ENCODE measurements around the gene DNM3.

The DNM3 gene

DNA sequence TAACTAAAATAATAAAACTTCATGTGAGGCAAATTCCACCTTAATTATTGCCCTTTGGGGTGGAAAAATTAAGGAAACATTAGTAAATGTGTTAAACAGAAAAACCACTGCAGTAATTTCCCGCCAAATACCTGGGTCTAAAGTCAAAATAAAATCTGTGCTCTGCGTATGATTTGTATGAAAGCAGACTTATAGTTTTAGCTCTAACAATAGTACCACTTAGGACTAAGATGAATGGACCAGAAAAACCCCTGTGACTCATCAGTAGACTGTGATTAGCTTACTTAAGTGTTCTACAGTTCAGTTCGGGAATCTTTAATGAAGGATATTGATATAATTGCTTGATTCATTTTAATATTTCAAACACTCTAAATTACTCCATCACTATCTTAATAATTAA lies 555.9 kb downstream of the DNM3 start:
- DNase-seq (ENCODE audit: low read depth), result no peak

DNA sequence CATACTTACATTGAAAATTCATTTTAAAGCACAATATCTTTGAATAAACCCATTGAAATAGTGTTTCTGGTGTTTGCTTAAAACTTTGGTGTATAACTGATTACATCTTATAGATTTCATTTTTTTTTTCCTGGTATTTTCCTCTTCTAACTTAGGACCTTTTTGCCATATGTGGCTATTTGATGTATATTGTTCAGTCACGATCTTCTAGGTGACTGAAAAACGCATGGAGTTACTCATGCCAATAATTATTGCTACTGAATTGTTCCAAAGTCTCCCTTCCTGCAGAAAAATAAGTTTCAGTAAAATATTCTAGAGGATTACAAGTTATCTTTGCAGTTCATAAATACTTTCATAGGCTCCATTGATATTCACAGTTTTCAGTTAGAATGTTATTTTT lies 556.3 kb downstream of the DNM3 start:
- DNase-seq (ENCODE audit: low read depth), result no peak

DNA sequence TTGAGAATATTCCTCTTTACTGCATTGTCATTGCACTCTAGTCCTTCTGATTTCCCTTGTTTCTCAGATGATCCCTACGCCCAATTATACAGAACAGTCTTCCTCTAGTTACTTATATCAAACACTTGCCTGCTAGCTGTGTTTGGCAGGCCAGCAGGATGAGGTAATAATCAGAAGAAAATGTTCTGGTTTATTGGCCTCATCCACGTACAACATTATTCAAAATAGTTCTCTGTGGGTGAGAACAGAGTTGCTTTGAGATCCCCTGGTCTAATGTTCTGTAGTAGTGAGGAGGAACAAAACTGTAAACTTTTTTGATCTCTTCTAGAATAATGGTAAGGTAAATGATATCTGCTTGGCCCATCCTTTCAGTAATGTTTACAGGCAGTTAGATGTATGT lies 556.9 kb downstream of the DNM3 start:
- DNase-seq (ENCODE audit: low read depth), result no peak

DNA sequence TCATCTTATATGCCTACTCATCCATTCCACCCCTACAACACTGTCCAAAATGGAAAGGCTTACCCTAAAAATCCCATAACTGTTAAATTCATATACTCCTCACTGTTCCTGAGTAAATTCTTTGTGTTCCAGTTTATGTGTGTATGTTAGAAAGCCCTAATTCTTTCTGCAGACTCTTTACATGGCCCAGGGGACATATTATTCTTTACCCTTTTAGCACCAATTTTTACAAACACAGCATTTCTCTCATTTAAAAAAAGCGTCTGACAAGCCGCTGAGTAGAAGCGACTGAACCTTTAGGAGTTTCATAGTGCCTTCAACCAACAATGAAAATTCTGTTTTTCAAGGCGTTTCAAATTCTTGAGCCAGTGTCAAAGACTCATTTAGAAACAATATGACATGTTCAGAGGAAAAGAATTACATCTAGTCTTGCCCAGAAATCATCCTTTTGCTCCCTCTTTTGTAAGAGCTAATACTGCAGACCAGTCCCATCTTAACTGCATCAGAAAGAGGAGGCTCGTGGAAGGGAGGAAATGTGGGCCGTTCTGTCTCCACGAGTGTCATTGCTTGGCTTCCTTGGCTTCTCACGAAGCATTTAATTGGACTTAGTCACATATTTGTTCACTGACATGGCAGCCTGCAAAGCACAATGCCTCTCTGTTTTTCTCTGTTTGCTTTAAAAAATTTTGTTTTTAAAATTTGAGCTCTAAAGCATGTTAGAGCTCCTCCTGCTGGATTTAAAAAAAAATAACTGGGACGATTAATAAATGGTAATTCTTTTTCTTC lies 557.9 kb downstream of the DNM3 start:
- no peak for DNase-seq (ENCODE audit: low read depth)

DNA sequence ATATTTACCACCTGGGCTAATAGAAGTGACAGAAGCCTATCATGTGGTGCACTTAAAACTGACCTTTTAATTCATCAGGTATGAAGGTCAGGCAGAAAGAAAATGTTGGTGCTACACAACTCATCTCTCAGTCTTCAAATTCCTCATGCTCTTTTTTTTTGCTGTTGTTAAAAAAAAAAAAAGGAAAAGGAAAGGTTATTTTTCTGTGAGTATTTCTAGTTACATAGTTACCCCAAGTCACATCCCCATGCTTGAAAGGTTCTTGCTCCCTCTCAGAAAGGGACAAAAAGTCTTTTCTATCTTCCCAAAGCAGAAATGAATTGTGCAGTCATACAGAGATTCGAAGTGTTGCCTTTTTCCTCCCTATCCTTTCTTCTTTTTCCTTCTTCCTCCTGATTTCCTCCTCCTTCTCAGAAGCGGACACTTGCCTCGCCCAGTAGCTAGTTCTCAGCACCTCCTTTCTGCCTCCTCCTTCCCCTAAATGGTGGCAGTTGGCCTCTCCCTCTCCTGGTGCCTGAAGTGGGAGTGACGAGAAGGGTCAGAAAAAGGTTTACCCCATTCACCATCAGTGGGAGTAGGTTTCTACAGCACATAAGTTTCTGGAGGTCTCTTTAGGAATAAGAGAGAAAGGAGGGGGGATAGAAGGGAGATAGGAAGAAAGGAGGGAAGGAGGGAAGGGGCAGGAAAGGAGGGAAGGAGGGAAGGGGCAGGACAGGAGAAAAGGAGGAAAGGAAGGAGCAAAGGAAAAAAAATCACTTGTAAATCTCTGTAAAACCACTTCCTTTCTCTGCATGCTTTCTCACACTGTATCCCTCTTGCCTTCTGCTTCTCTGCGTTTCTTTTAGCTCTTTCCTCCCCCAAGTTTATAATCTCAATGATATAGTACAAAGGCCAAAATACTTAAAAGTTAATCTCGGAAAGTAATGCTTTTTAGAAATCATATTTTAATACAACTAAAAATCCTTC lies 558.7 kb downstream of the DNM3 start:
- DNase-seq (ENCODE audit: low read depth), result no peak

DNA sequence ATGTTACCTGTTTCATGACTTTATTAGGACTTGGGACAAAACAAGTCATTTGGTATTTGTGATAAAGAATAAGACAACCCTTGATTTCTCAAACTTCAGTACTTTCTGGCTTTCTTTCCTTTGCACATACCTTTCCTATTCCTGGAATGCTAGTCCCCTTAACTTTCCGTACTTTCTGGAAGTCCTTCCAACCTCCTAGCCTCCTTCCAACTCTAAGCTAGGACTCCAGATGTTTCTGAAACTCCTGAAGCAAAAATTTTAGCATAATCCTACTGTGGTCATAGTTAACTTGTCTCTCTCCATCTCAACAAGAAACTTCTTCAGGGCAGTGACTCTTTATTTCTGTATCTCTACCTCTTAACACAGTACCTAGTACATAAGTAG lies 559.4 kb downstream of the DNM3 start:
- DNase-seq (ENCODE audit: low read depth), result no peak

DNA sequence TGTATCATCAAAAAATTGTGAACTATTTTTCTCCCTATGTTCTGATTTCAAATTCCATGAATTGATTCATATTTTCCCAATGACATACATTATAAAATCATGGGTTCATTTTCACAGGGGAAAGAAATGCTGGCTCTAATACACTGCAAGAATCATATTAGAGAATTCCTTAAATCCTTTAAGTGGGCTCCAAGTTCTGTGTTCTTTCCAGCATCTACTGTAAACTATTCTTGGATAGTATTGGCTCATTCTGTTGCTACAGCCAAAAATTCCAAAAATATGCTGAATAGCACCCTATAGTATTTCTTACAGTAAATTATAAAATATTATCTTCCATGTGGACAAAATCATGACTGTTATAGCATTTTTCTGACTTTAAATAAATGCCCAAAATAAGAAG lies 560.2 kb downstream of the DNM3 start:
- no peak for DNase-seq (ENCODE audit: low read depth)

DNA sequence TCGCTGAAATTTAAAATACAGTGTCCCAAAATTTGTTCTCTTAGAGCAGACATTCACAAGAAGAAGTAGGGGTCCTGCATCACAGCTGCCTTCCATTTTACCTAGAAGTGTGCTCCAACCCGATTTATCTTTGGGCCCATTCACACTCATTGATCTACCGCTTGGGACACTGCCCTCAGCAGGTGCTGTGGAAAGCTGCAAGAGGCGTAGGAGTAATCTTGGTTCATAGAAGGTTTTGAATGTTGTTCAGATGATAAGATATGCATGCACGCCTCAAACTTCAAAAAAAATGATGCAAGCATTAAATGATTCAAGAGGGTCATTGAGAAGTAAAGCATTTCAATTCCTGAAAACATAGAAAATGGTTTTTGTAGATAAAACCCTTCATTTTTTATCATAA lies 560.6 kb downstream of the DNM3 start:
- DNase-seq (ENCODE audit: low read depth), result no peak

DNA sequence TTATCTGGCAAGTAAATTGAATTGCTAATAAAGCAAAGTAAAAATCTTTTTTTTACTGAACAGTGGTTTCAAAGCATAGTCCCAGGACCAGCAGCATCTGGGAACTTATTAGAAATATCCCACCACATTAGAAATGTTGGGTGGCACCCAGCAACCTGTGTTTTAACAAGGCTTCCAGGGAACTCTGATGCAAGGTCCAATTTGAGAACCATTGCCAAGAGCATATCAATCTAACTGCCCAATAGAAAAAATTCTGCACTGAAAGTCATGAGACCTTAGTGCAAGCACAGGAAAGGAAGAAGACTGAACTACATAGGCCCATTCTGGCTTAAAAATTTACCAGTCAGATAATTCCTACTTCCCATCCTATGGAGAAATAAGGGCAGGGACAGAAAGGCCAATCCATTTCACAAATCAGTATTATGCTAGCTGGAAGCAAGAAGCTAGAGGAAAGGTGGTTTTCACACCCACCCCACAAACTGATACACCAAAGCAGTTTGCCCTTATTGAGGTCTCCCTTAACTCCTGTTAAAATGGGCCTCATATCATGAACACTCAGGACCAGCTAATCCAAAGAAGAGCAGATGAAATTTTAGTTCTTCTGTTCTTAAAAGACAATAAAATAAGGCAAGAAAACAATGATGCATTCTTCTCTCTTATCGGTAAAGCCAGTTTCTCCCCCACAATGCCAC lies 561.7 kb downstream of the DNM3 start:
- DNase-seq (ENCODE audit: low read depth), result no peak

DNA sequence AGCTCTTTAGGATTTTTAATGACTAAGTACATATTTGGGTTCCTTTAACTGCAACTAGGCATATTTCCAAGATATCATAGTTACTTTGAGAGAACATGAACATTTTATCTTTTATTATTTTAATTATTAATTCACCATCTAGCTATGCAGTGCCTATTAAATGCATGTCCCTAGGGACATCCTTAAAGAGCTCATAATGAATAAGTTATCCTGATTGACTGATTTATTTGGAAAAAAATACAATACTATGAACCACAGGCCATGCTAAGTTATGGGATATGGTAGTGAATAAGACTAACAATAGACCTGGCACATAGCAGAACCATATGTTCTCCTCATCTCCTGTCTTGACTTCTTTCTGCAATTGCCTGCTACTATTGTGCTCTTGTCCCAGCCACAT lies 562.8 kb downstream of the DNM3 start:
- no peak for DNase-seq (ENCODE audit: low read depth)

DNA sequence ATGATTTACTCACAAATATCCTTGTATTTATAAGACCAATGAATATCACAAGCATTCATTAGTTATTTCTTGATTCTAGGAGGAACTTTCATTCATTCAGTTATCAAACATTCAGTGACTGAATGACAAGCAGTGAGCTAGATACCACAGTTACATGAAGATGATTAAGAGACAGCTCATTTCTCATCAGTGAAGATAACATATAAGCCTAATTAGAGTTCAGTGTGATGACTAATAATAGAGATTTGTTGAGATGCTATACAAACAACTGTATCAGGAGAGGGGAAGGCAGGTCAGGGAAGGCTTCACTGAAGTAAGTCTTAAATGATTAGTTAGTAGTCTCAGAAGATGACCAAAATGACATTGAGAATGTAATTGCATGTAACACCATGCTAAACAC lies 564.6 kb downstream of the DNM3 start:
- no peak for DNase-seq (ENCODE audit: low read depth)

DNA sequence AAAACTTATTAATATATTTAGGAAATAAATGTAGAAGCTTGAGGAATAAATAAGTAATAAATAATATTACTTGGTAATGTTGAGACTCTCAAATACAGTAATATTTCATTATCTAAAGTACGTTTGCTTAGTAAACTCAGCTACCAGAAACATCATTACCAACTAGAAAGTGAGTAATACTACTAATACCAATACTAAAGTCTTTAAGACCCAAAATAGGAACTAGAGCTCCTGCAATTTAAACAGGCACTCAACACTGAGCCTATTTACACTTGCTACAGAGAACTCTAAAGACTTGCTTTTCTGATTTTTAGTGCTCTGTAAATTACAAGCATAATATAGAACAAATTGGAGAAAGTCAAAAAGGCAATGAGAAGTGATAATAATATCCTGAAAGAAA lies 565.7 kb downstream of the DNM3 start:
- DNase-seq (ENCODE audit: low read depth), result no peak

DNA sequence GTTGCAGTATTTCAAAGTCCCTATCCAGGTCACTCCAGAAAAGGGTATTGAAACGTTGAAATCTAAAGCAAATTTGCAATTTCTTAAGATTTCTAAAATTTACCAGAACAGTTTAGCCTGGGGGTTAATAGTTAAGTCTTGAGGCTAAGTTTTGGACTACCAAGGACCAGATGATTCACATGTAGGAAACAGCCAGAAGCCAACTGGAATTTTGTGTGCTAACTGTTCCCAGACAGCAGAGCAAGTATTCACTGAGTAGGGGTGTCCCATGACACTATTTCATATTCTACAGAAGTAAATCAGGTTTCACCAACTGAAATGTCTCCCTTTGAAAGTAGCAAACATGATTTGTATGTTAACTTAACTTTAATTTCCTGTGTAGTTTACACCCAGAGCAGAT lies 567.7 kb downstream of the DNM3 start:
- no peak for DNase-seq (ENCODE audit: low read depth)

DNA sequence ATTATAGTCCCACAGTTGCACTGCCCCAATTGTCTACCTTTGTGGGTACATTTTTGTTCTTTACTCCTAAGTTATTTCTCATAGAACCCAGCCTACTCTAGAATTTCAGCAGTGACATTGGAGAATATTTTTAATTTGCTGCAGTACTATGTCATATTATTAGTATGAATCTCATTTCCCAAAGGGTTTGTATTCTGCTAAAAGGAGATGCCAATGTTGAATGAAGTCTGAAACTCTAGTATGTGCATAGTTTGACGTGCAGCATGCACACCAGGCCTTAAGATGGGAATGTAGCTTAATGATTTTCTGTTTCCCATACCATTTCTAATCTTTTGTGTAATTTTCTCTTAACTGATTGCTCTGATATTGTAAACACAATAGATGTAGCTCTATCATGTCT lies 568.7 kb downstream of the DNM3 start:
- no peak for DNase-seq (ENCODE audit: low read depth)

DNA sequence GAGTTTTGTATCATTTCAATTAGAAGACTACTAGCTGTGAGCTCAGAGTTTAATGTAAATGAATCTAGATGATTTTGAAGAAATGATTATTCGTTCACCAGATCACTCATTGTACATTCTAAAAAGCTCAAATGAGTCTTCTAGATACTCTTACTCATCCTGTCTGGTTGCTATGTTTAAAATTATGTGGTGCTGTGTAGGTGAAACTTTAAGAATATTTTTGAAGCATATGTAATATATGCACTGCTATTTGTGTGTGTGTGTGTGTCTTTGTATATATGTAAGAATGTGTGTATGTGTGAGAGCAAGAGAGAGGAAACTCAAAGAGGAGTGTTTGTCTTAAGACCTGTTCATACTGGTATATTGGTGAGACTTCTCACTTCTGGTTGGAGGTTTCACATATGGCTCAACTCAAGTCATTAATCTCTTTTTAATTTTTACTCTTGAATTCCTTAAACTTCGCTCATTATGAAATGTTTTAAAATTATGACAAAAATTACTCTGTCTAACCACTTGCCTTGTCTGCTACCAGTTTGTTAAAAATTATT lies 570.6 kb downstream of the DNM3 start:
- no peak for DNase-seq (ENCODE audit: low read depth)

DNA sequence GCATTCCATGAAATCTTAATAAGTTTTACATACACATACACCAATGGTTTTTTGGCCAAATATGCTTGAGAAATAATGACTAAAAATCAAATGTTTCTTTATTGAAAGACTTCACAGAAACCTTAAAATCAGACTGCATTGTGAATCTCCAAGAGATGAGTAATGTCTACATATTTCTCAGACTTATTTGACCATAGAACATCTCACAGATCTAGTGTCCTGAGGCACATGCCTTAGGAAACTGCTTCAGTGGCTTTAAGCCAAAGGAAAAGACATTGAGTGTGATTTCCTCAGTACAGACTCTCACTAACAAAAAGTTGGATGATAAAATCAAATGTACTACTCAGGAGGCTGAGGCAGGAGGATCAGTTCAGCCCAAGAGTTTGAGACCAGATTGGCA lies 573.0 kb downstream of the DNM3 start:
- no peak for DNase-seq (ENCODE audit: low read depth)

DNA sequence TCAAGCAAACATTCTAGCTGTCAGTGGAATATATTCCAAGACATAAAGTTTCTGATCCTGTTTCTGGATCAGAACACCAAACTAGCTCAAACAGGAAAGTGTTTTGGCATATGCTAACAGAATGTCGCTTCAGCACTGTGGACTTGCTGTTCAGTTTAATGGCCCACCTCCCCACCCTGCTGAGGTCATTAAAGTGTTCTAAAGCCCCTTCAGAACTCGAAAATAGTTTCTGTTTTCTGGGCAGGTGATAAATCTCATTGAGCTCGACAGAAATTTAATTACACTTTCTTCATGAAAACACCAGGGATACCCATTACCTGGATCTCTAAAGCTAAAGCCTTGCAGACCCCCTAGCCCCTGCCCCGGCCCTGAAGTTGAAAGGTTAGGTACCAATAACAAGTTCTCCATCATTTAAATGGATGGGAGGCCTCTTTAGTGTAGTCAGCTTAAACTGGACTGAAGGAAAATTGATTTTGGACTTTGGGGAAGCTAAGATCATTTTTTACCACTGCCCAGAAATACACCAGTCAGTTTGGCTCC lies 575.3 kb downstream of the DNM3 start:
- no peak for DNase-seq (ENCODE audit: low read depth)

DNA sequence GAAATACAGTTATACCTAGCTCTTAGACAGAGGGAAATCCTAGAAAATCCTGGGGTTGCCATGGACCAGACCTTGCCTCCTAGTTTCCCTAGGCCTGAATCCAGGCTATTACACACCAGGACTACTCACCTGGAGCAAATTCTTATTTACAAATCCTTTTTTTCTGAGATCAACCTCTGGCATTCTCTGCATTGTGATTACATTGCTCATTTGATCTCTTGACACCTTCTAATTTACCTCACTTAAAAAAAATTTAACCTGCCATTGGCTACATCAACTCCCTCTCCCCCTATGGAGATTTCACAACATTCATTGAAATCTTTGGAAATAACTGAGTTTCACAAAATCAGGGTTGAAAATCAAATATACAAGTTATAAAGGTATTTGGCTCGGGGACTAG lies 576.3 kb downstream of the DNM3 start:
- no peak for DNase-seq (ENCODE audit: low read depth)

DNA sequence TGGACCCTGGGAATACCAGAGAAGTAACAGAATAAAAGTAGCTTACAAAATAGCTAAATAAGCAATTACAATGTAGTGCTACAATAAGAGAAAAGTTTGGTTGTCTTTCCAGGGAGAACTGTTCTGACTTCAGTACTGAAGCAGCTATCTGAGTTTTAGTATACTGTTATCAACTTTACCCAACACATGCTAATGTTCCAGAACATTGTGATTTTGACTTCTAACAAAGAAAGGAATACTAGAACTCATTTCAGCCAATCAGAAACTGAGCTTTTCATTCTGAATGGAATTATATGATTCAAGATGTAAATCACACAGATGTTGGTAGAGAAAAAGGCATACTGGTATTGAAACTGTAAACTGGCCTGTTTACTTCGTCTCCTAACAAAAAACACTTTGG lies 579.1 kb downstream of the DNM3 start, which contains the start of gene C1orf105:
TSS of gene C1orf105 (plus strand) at position 301 of the 400 bp plus-strand sequence. CDS start 201 bp downstream, outside the sequence.
- DNase-seq (ENCODE audit: low read depth), result no peak

DNA sequence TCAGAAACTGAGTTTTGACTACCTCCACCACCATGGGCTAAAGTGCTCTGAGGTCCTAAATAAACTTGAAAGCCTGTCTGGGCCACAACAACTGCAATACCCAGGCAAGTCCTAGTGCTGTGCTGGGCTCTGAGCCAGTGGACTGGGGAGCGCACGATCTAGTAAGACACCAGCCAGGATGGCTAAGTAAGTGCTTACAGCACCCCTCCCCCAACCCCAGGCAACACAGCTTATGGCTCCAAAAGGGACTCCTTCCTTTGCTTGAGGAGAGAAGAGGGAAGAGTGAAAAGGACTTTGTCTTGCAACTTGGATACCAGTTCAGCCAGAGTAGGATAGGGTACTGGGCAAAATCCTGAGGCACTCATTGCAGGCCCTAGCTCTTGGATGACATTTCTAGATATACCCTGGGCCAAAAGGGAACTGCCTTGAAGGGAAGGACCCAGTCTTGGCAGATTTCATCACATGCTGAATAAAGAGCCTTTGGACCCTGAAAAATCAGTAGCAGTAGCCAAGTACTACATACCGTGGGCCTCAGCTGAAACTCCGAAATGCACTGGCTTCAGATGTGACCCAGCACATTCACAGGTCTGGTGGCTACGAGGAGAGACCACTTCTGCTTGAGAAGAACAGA lies 580.8 kb downstream of the DNM3 start:
- no peak for DNase-seq (ENCODE audit: low read depth)

DNA sequence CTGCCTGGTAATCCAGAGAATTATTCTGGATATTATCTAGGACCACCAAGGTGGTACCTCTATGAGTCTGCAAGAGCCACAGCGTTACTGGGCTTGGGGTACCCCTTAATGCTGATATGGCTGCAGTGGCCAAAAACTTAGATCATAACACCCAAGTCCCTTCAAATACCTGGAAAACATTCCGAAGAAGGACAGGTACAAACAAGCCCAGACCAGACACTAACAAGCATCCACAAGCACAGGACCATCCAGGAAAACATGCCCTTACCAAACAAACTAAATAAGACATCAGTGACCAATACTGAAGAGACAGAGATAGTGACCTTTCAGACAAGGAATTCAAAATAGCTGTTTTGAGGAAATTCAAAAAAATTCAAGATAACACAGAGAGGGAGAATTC lies 582.0 kb downstream of the DNM3 start:
- DNase-seq (ENCODE audit: low read depth), result no peak

DNA sequence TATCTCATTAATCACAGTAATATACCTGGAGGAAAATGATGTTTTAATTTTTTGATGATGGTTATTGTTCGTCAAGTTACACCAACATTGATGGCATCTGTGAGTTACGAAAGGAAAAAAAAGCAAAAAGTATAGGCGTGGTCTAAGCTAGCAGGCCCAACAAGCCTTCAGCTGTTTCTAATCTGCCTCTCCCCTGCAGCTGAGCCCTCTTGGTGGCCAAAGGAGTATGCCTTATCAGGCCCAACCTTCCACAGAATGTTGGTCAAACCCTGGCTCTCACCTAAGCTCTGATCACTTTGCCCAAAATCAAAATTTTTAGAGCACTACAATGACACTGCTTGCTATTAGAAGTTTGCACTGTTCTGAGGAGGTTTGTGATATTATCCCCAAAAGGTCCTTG lies 584.0 kb downstream of the DNM3 start:
- no peak for DNase-seq (ENCODE audit: low read depth)

All from activated T-cell treated with anti-CD3 and anti-CD28 coated beads for 24 hours (primary cell).